Stomach (tissue), 9 donors: ENCODE measurements around the gene TMEM245. TPM values are rescaled to one million over a fixed set of nuclear protein-coding genes. Genes with fewer than 3 reads are reported as not detected.
"Not testable (repeated sequence)": the region's sequence is repeated elsewhere in the genome, so short reads cannot be mapped to it uniquely, and the experiment has no call there.

Experiments
- DNase-seq, 2 donors: peaks; one replicate each; pipeline versions ENCODE4 v3.0.0 to v3.0.0-alpha.2; 2013 to 2019
- H3K27ac ChIP-seq, 5 donors: fragments of 200-600 bp in 4 of 5; sonication (generic) in 4 of 5; one replicate each; pipeline ENCODE4 v1.5.1; 2013 to 2019; ENCODE audit warnings: mild to moderate bottlenecking in 1 of 5, moderate library complexity in 1 of 5
- H3K27me3 ChIP-seq, 3 donors: fragments of 200-600 bp; sonication (generic); one replicate each; pipeline ENCODE4 v1.5.1; 2017 to 2019; ENCODE audit warnings: mixed run types in 1 of 3
- H3K36me3 ChIP-seq, 4 donors: fragments of 200-600 bp; sonication (generic); 1 replicate in 3 of 4; 2 replicates in 1 of 4; pipeline ENCODE4 v1.5.1; 2016 to 2019
- H3K4me1 ChIP-seq, 4 donors: fragments of 200-600 bp; sonication (generic); one replicate each; pipeline ENCODE4 v1.5.1; 2016 to 2019
- H3K4me3 ChIP-seq, 4 donors: fragments of 200-600 bp; sonication (generic) in 3 of 4; one replicate each; pipeline ENCODE4 v1.5.1; 2016 to 2019; ENCODE audit warnings: mild to moderate bottlenecking in 1 of 4
- H3K9me3 ChIP-seq, 4 donors: fragments of 200-600 bp; sonication (generic); one replicate each; pipeline ENCODE4 v1.5.1; 2016 to 2019
- CTCF ChIP-seq, 7 experiments: fragments of 450-650 bp in 4 of 7; fragments of 200-600 bp in 3 of 7; sonication (generic) in 3 of 7; IDR thresholded peaks; one replicate each; pipeline ENCODE4 v1.5.1; 2016 to 2019; ENCODE audit warnings: antibody characterized with exemption in 7 of 7, control low read depth in 2 of 7, mild to moderate bottlenecking in 1 of 7
- EP300 ChIP-seq: sonication (generic); formaldehyde crosslinking; IDR thresholded peaks from one replicate; pipeline ENCODE4 v1.6.1; 2017; ENCODE audit warnings: antibody characterized with exemption
- POLR2A ChIP-seq, 4 donors: fragments of 450-650 bp; IDR thresholded peaks; one replicate each; pipeline ENCODE4 v1.6.1; 2016; ENCODE audit warnings: antibody characterized with exemption in 4 of 4, control low read depth in 2 of 4, mild to moderate bottlenecking in 1 of 4, moderate library complexity in 1 of 4
- POLR2AphosphoS5 ChIP-seq, 3 donors: sonication (generic); formaldehyde crosslinking; IDR thresholded peaks; one replicate each; pipeline ENCODE4 v1.6.1; 2016; ENCODE audit warnings: antibody characterized with exemption in 3 of 3
- WGBS, 5 donors: extraction: QIAGEN DNeasy Blood & Tissue Kit in 3 of 5; methylation state at CpG; one replicate each; pipeline versions ENCODE4 v1.1.5 to v1.1.7; 2013 to 2018; 5-methylcytosine and 5-hydroxymethylcytosine counted together
- intact Hi-C: fragments of 100-400 bp; cut with DNase I; formaldehyde crosslinking; loops from one replicate; pipeline ENCODE4 v1.15.1; 2023; ENCODE audit warnings: low total_unique reads
- polyA plus RNA-seq, 3 donors: library from polyadenylated mRNA; stranded (reverse); fragments of 200-250 nt; gene quantifications; one replicate each; pipeline ENCODE4 v1.2.3, GENCODE V29; 2013
- total RNA-seq, 5 donors: library from RNA; depleted of rRNA; stranded (reverse); fragments of >200 nt; gene quantifications; one replicate each; pipeline versions ENCODE4 v1.1.0 to v1.2.3, GENCODE V29; 2014 to 2016
- donor health status: healthy with polysubstance abuse.
- donor health status: Bipolar disorder and iron deficiency.
- donor health status: healthy.

The TMEM245 gene
- total and polyA plus RNA-seq, 8 donors: 4.0 to 107 (median 35.5) TPM

- intact Hi-C loops: no loop called here
- no peak for DNase-seq
- Histone ChIP-seq H3K36me3 (peaks cover 26 to 99% (median 91%) of the 10 kb centered on the region in 4 donors), H3K9me3 (no peaks in the 10 kb centered on the region), H3K4me1 (peaks cover 0 to 6% (median 4%) of the 10 kb centered on the region in 4 donors), H3K27ac (no peak overlapping the region), H3K4me3 (no peak overlapping the region), H3K27me3 (no peaks in the 10 kb centered on the region)
- TF ChIP-seq POLR2AphosphoS5 (IDR thresholded peaks at IDR 0.05) (no peak), CTCF (IDR thresholded peaks at IDR 0.05) (no peak), POLR2A (IDR thresholded peaks at IDR 0.05) (no peak), EP300 (no peak)
- 52 to 73% (median 67%) methylated on average over 2 of the region's 2 CpGs for WGBS, 5 donors
Measured at GRCh38 chr9:109063760-109064159, 56.0 kb downstream of the TMEM245 start.

DNA sequence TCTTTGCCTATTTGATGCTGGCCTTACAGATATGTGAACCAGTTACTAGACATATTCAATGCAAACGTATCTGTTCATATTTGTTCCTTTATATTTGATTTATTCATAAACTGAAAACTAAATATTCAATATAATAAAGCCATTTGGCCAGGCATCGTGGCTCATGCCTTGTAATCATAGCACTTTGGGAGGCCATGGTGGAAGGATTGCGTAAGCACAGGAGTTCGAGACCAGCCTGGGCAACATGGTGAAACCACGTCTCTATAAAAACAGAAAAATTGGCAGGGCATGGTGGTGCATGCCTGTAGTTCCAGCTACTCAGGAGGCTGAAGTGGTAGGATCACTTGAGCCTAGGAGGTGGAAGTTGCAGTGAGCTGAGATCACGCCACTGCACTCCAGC is 57.2 kb downstream of the TMEM245 start:
- intact Hi-C loops: no loop called here
- 90 to 96% (median 94%) methylated on average over 6 of the region's 6 CpGs for WGBS, 5 donors
- Histone ChIP-seq H3K4me3 (no peak overlapping the region), H3K27ac (no peak overlapping the region), H3K4me1 (peaks cover 0 to 6% (median 4%) of the 10 kb centered on the region in 4 donors), H3K9me3 (no peaks in the 10 kb centered on the region), H3K27me3 (no peaks in the 10 kb centered on the region), H3K36me3 (peaks cover 20 to 99% (median 90%) of the 10 kb centered on the region in 4 donors)
- no peak for DNase-seq
- TF ChIP-seq EP300 (no peak), POLR2A (IDR thresholded peaks at IDR 0.05) (no peak), POLR2AphosphoS5 (IDR thresholded peaks at IDR 0.05) (no peak), CTCF (IDR thresholded peaks at IDR 0.05) (no peak)

- no peak overlapping the region for H3K4me3 ChIP-seq
- TF ChIP-seq POLR2A (IDR thresholded peaks at IDR 0.05) (no peak), EP300 (no peak), POLR2AphosphoS5 (IDR thresholded peaks at IDR 0.05) (no peak), CTCF (IDR thresholded peaks at IDR 0.05) (no peak)
- H3K27ac ChIP-seq: peak overlapping the region in 2 of 5 donors; percentile 28 to 50
- peaks cover 32 to 100% (median 97%) of the 10 kb centered on the region in 4 donors for H3K36me3 ChIP-seq
- H3K4me1 ChIP-seq: peaks cover 0 to 6% (median 4%) of the 10 kb centered on the region in 4 donors
- intact Hi-C loops: no loop called here
- no peak for DNase-seq
- H3K9me3 ChIP-seq: no peaks in the 10 kb centered on the region
- H3K27me3 ChIP-seq: no peaks in the 10 kb centered on the region
- 27 to 68% (median 37%) methylated on average over 3 of the region's 3 CpGs for WGBS, 5 donors
Measured at GRCh38 chr9:109060191-109060590, 59.6 kb downstream of the TMEM245 start.

DNA sequence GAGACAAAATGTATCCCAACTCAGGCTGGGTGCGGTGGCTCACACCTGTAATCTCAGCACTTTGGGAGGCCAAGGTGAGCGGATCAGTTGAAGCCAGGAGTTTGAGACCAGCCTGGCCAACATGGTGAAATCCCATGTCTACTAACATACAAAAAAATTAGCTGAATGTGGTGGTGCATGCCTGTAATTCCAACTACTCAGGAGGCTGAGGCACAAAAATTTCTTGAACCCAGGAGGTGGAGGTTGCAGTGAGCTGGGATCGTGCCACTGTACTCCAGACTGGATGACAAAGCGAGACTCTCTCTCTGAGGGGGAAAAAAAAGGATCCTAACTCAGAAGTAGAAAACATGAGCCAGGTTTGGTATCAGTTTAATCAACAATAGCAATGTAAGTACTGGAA is 66.6 kb downstream of the TMEM245 start:
- DNase-seq, H3K9me3 ChIP-seq, H3K27ac ChIP-seq, intact Hi-C loops, H3K27me3 ChIP-seq, H3K4me3 ChIP-seq: not testable (repeated sequence)
- Histone ChIP-seq H3K36me3 (peaks cover 45 to 97% (median 95%) of the 10 kb centered on the region in 4 donors), H3K4me1 (peaks cover 0 to 11% (median 0%) of the 10 kb centered on the region in 4 donors)
- WGBS, 5 donors: 89 to 99% (median 94%) methylated on average over 4 of the region's 4 CpGs

DNA sequence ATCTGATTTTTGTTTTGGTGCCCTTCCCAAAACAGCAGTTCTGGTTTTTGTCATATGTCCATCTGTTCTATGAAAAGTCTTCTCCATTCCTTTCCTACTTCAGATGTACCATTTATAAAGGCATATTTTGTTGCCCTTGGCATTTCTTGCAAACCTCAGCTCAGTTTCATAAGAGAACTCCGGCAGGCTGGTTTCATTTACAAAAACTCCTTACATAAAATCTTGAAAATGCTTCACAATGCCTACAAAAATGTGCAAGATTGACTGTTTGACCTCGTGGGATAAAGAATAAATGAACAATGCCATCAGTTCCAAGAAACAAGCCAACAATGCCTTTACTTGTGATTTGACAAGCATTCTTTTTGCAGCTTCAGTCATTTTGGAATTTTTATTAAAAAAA is 67.3 kb downstream of the TMEM245 start:
- WGBS, 5 donors: 66 to 81% (median 78%) methylated on average over 2 of the region's 2 CpGs
- intact Hi-C loops: no loop called here
- Histone ChIP-seq H3K36me3 (peaks cover 51 to 97% (median 96%) of the 10 kb centered on the region in 4 donors), H3K4me1 (peaks cover 0 to 11% (median 0%) of the 10 kb centered on the region in 4 donors), H3K27ac (no peak overlapping the region), H3K27me3 (no peaks in the 10 kb centered on the region), H3K9me3 (no peaks in the 10 kb centered on the region), H3K4me3 (no peak overlapping the region)
- peak in 1 of 2 donors; percentile 22 for DNase-seq
- TF ChIP-seq POLR2A (IDR thresholded peaks at IDR 0.05): no peak
- no peak for TF ChIP-seq POLR2AphosphoS5 (IDR thresholded peaks at IDR 0.05)
- no peak for TF ChIP-seq EP300
- no peak for TF ChIP-seq CTCF (IDR thresholded peaks at IDR 0.05)
